GM19452 (cell line): ENCODE data around the gene COL4A1.

Experiments
- ATAC-seq: cut with Tn5 transposase; IDR thresholded peaks from one replicate; pipeline ENCODE4 v1.9.1; 2021; ENCODE audit not compliant: unreplicated experiment

COL4A1 gene

DNA sequence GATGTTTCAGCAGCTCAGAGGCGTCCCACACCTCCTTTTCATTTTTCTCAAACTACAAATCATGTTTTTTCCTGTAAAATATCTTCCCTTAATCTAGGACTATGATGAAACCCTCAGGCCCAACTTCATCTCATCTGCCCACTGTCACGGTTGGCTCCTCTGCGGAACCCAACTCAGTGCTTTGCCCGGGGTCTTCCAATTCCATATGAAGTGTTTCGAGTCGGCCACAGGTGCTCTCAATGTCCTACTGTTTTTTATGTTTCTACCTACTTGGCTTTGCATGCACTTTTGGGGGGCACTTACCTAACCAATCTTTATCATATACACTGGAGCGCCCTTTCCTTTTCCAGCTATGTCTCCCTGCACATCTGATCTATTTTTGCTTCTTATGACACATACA lies 28.1 kb downstream of the COL4A1 start:
- no peak for ATAC-seq

DNA sequence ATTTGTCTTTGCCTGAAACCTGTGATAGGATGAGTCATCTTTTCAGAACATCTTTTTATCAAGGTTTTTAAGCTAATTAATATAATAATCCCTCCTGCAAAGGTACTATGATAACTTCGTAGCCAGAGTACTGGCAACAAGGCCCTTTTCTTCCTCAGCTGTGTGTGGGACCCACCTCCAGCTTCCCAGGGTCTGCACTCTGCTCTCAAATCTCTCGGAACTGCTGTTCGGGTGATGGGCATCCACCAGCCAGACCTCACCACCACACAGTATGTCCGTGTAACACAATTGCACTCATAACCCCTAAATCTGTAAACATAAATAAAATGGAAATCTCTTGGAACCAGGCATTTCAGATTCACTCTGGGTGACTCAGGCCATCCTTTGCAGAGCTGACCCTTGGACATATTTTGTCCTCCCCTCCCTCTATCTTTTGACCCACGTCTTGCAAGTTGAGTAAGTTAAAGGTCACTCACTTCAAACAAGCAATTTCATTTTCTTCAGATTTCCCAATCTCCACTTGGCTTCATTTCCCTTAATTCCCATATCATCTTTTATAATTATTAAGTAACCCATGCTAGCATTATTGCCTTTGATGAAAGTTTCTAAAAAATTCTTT lies 29.5 kb downstream of the COL4A1 start:
- no peak for ATAC-seq

GRCh38 chr13:110276553-110276950 lies 30.4 kb downstream of the COL4A1 start:
- ATAC-seq, result no peak

DNA sequence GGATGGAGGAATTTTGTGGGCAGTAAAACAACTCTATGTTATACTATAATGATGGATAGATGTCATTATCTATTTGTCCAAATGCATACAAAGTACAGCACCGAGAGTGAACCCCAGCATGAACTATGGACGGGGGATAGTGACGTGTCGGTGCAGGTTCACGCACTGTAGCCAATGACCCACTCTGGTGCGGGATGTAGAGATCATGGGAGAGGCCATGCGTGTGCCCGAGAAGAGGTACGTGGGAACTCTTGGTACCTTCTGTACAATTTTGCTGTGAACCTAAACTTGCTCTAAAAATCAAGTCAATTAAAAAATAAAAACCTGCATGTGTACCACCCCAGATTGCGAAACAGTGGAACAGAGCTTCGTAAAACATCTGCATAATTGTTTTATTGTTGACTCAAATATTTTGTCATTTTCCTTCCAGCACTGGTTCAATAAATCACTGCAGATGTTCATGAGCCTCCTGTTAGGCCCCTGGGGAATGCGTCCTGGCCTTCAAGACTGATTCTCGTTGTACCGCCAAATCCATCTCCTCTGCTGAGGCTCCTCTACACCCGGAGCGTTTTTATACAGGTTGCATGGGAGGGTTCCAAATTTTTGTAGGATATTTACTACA lies 30.9 kb downstream of the COL4A1 start:
- no peak for ATAC-seq

- no peak for ATAC-seq
Measured at GRCh38 chr13:110274687-110275086, 32.3 kb downstream of the COL4A1 start.

GRCh38 chr13:110273254-110273653 lies 33.7 kb downstream of the COL4A1 start:
- ATAC-seq, result no peak

DNA sequence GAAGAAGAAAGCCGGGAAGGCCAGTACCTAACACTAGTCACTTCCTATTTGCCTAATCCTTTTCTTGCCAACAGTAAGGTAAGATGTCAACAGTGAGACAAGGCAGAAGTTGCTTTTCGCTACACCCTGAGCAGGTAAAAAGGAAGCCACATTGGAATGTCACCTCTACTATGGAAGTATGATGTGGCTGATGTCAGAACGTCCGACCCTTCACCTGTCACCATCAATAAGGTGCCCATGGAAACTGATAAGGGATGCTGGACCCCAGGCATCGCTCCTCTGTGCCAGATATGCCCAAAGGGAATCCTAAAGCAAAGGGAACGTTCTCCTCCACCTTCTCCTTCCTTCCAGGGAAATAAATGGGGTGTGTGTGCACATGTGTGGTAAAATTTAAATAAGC lies 34.3 kb downstream of the COL4A1 start:
- no peak for ATAC-seq

DNA sequence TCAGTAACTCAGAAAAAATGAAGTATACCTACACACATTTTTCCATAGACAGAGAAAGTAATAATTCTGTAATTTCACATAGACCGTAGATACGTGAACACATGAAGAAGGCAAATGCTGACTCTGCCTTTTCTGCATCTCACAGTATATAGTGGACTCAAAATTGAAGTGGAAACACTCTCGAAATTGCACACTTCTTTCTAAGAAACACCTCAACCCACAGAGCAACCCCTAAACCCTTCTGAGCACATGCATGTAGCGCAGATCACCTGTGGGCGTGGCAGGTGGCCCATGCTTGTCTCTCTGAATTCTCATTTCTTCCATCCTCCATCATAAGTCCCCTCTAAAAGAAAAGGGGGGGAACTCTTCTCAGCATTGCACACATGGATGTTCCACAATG lies 34.7 kb downstream of the COL4A1 start:
- no peak for ATAC-seq

DNA sequence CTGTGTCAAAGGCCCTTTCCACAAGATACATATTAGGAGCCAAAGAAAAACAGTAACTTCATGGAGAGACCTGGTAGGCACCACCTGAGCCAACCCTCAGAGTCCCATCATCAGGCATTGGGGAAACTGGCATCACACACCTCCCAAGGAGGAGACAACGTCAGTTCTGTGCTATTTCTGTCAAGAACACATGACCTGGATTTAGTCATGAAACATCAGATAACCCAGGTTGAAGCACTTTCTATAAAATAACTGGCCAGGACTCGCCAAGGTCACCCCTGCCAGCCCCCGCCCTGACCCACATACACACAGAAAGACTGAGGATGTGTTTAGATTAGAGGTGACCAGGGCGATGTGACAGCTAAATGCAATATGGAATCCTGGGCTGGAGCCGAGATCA lies 35.6 kb downstream of the COL4A1 start:
- no peak for ATAC-seq

DNA sequence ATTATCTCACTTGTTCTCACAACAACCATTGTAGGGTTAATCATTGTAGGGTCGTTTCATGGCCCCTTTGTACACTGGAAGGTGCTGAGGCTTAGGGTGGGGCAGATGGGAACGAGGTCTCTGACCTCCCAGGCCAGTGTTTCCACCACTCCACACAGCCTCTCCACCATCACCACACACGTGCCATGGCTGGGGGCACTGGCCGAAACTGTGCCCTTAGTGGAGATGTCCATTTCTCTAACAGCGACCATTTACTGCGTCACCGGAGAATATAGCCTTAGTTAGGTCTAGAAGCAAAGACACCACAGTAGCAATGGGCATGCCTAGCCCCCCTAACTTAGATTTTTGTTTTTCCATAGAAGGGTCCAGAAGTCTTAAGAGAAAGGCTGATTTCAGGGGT lies 36.5 kb downstream of the COL4A1 start:
- no peak for ATAC-seq

- ATAC-seq, result no peak
Measured at GRCh38 chr13:110269509-110270185, 37.3 kb downstream of the COL4A1 start.

GRCh38 chr13:110268576-110269185 lies 38.3 kb downstream of the COL4A1 start:
- ATAC-seq, result no peak

GRCh38 chr13:110268061-110268460 lies 38.9 kb downstream of the COL4A1 start:
- ATAC-seq, result no peak

GRCh38 chr13:110266983-110267382 lies 40.0 kb downstream of the COL4A1 start:
- ATAC-seq, result no peak

- ATAC-seq, result no peak
Measured at GRCh38 chr13:110266431-110266809, 40.5 kb downstream of the COL4A1 start.

DNA sequence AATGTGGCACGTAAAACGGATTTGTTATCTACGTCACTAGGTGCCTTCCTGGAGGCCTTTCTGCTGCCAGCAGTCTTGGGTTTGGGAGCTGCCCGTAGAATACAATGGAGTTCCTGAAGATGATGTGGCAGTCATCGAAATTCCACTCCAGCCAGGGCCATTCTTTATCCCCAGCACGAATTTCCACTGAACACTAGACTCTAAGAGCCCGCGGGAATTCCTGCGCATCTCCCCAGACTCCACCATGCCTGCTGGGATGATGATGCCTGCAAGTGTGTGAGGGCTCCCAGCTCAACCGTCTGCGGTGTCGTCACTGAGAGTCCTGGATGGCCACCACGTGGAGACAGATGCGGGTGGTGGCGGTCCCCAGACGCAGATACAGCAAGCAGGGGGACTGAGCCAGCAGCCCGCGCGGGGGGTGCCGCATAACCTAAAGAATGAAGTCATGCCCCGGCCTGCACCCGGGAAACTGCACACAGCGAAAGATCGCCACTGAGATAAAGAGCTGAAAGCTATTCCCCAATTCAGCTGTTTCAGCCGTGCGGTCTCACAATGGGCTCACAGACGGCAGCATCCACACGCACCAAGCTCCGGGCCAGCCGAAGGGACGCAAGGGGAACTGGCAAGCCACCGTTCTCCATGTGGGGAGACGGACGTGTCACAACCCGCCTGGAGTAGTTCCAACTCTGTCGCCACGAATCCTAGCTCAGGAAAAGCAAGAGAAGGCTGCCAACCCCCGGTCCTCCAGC lies 41.1 kb downstream of the COL4A1 start:
- ATAC-seq, result no peak

DNA sequence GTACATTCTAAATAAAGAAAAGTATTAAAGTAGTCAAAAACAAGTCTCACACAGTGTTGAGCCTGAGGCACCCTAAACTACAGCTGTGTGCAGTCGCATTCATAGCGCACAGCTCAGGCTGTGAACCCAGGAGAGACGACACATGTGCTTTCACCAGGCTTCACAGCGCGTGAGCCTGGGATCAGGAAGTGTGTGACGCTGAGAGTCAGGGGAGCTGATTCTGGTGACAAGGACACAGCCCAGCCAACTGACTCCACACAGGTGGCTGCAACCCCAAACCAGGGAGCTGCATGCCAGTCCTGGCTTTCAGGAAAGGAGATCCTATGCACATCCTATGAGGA lies 41.6 kb downstream of the COL4A1 start:
- ATAC-seq, result no peak

DNA sequence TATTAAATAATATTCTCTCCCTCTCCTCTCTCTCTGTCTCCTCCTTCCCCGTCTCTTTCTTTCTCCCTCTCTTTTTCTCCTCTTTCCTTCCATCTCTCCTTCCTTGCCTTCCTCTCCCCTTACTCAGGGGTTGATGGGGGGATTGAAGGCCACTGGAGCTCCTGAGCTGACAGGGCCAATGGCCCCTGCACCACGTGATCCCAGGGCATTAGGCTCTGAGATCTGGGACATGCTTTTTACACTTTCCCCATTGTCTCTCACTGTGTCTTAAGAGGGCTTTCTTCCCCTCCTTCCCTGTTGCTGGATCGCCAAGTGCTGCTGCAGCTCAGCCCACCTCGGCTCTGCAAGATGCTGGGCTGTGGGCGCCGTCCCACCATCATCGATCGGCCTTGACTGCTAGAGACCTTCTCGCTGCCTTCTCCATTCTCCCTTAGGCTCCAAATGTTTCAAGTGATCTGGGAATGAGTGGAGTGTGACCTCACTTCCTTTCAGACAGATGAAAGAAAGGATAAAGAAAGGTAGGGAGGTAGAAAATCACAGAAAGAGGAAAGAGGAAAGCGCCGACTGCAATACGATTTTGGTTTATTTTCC lies 42.2 kb downstream of the COL4A1 start:
- ATAC-seq, result no peak

- no peak for ATAC-seq
Measured at GRCh38 chr13:110263888-110264287, 43.1 kb downstream of the COL4A1 start.

GRCh38 chr13:110263404-110263803 lies 43.6 kb downstream of the COL4A1 start:
- no peak for ATAC-seq
